Body of pancreas (tissue), 4 donors: Measurements from ENCODE around the gene PPL. TPM values are rescaled to one million over a fixed set of nuclear protein-coding genes. Genes with fewer than 3 reads are reported as not detected.

Source experiments
- ATAC-seq: fragments of 150-250 bp; one replicate; pipeline ENCODE4 v1.9.1; 2016
- DNase-seq, 4 donors: peaks; one replicate each; pipeline ENCODE4 v3.0.0-alpha.2; 2019
- H3K27ac ChIP-seq, 4 donors: fragments of 200-600 bp; sonication (generic); 1 replicate in 3 of 4; 2 replicates in 1 of 4; pipeline versions ENCODE4 v1.5.1 to v1.6.1; 2016 to 2019; ENCODE audit warnings: mild to moderate bottlenecking in 1 of 4, mixed read lengths in 1 of 4, moderate library complexity in 1 of 4
- H3K27me3 ChIP-seq, 2 donors: fragments of 200-600 bp; sonication (generic); one replicate each; pipeline ENCODE4 v1.6.0; 2016; ENCODE audit warnings: mild to moderate bottlenecking in 1 of 2
- H3K36me3 ChIP-seq, 2 donors: fragments of 200-600 bp; sonication (generic); replicated peaks in 1 of 2; 2 replicates each; pipeline ENCODE4 v1.5.1; 2016; ENCODE audit warnings: low read depth in 2 of 2; ENCODE audit not compliant: insufficient read depth in 1 of 2
- H3K4me1 ChIP-seq: fragments of 200-600 bp; sonication (generic); one replicate; pipeline ENCODE4 v1.6.0; 2016
- H3K4me3 ChIP-seq, 2 donors: fragments of 200-600 bp; sonication (generic); 1 replicate in 1 of 2; 2 replicates in 1 of 2; pipeline ENCODE4 v1.5.1; 2016 to 2019
- H3K9me3 ChIP-seq, 3 donors: fragments of 200-600 bp; sonication (generic); 1 replicate in 2 of 3; 2 replicates in 1 of 3; pipeline ENCODE4 v1.5.1; 2016
- CTCF ChIP-seq, 7 experiments: fragments of 450-650 bp in 4 of 7; fragments of 200-600 bp in 3 of 7; sonication (generic) in 3 of 7; IDR thresholded peaks; one replicate each; pipeline ENCODE4 v1.5.1; 2016 to 2019; ENCODE audit warnings: antibody characterized with exemption in 7 of 7
- POLR2A ChIP-seq, 3 donors: fragments of 450-650 bp; IDR thresholded peaks; one replicate each; pipeline ENCODE4 v1.6.1; 2016; ENCODE audit warnings: antibody characterized with exemption in 3 of 3, mild to moderate bottlenecking in 2 of 3
- WGBS, 2 donors: methylation state at CpG; one replicate each; pipeline ENCODE4 v1.1.5; 2017; 5-methylcytosine and 5-hydroxymethylcytosine counted together
- intact Hi-C: fragments of 100-400 bp; cut with DNase I; formaldehyde crosslinking; loops from one replicate; pipeline ENCODE4 v1.15.1; 2023
- total RNA-seq, 2 donors: library from RNA; depleted of rRNA; stranded (reverse); fragments of >200 nt; gene quantifications; one replicate each; pipeline ENCODE4 v1.1.0, GENCODE V29; 2016

Gene PPL
- total RNA-seq, 2 donors from 2014 or later, result 20.2 to 26.0 TPM

GRCh38 chr16:4855371-4855770, 81.6 kb downstream of the PPL start:
- TF ChIP-seq CTCF (IDR thresholded peaks at IDR 0.05) (no peak), POLR2A (IDR thresholded peaks at IDR 0.05) (no peak)

GRCh38 chr16:4852221-4852872, 84.6 kb downstream of the PPL start:
- intact Hi-C loops, result loop anchor here (10.0 kb wide), 1 partner anchor 82 kb away; the partner anchor contains the start of gene PPL
- DNase-seq (no peak), ATAC-seq (no peak)
- Histone ChIP-seq H3K36me3 (peaks cover 0 to 10% of the 10 kb centered on the region in 2 donors), H3K27ac (no peak overlapping the region), H3K27me3 (no peaks in the 10 kb centered on the region), H3K4me3 (no peak overlapping the region), H3K4me1 (peaks cover 34% of the 10 kb centered on the region), H3K9me3 (no peaks in the 10 kb centered on the region)
- TF ChIP-seq CTCF (IDR thresholded peaks at IDR 0.05) (no peak), POLR2A (IDR thresholded peaks at IDR 0.05) (no peak)
- WGBS, 2 donors, result 42 to 51% methylated on average over 1 of the region's 1 CpG

More at GRCh38 chr16:4855371-4855770, 81.6 kb downstream of the PPL start:
- intact Hi-C loops, result loop anchor here (10.0 kb wide), 1 partner anchor 79 kb away; the partner anchor contains the start of gene PPL
- DNase-seq, result no peak
- Histone ChIP-seq H3K27me3 (no peaks in the 10 kb centered on the region), H3K4me1 (peaks cover 17% of the 10 kb centered on the region), H3K36me3 (peaks cover 5 to 25% of the 10 kb centered on the region in 2 donors), H3K27ac (no peak overlapping the region), H3K4me3 (no peak overlapping the region), H3K9me3 (no peaks in the 10 kb centered on the region)
- WGBS, 2 donors, result 94 to 96% methylated on average over 5 of the region's 5 CpGs
- no peak for ATAC-seq

GRCh38 chr16:4850211-4850610, 86.7 kb downstream of the PPL start:
- ATAC-seq, result no peak
- DNase-seq, result no peak
- intact Hi-C loops, result loop anchor here (10.0 kb wide), 1 partner anchor 85 kb away; the partner anchor contains the start of gene PPL
- Histone ChIP-seq H3K27me3 (no peaks in the 10 kb centered on the region), H3K4me1 (peaks cover 46% of the 10 kb centered on the region), H3K27ac (no peak overlapping the region), H3K9me3 (no peaks in the 10 kb centered on the region), H3K36me3 (peaks cover 0 to 4% of the 10 kb centered on the region in 2 donors), H3K4me3 (no peak overlapping the region)
- TF ChIP-seq CTCF (IDR thresholded peaks at IDR 0.05), result no peak
- no peak for TF ChIP-seq POLR2A (IDR thresholded peaks at IDR 0.05)
- 62% methylated on average over 3 of the region's 3 CpGs for WGBS, 2 donors

- peaks cover 0 to 13% of the 10 kb centered on the region in 2 donors for H3K36me3 ChIP-seq
- intact Hi-C loops, result no loop called here
- peak; percentile 22 for ATAC-seq
- H3K27ac ChIP-seq, result peak overlapping the region; percentile 89 to 99 (median 94)
- WGBS, 2 donors, result 0 to 1% methylated on average over 8 to 72 of the region's 83 CpGs
- peaks cover 47% of the 10 kb centered on the region for H3K4me1 ChIP-seq
- TF ChIP-seq POLR2A (IDR thresholded peaks at IDR 0.05) (no peak), CTCF (IDR thresholded peaks at IDR 0.05) (no peak)
- peak overlapping the region; percentile 60 to 94 for H3K4me3 ChIP-seq
- no peaks in the 10 kb centered on the region for H3K9me3 ChIP-seq
- DNase-seq, result peak; percentile 75 to 87 (median 78)
- H3K27me3 ChIP-seq, result no peaks in the 10 kb centered on the region
Measured at GRCh38 chr16:4847774-4848587, 89.0 kb downstream of the PPL start.
